Measurements from ENCODE around the gene WDR55.
"Not testable (repeated sequence)": the region's sequence is repeated elsewhere in the genome, so short reads cannot be mapped to it uniquely, and the experiment has no call there.

WDR55 gene

DNA sequence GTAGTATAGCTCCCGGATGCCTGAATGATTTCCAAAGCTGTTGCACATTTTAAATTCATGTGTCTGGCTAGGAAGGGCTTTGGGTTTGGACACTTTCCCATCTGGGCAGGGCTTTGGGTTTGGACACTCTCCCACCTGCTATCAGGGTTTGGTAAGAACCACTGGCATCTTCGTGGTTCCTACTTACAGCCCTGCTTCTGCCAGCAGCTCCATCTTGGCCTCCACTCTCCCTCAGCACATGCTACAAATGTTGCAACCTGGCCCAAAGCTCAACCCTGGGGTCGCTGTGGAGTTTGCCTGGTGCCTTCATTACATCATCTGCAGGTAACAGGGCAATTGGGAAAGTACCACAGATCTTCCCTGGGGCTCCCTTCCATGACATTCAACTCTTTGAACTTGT lies 22.0 kb upstream of the WDR55 start:
- no peak for DNase-seq (ENCODE audit: low read depth, low spot score)
- H3K4me3 ChIP-seq (ENCODE audit: low read depth, low read length), result no peak overlapping the region
- TF ChIP-seq, protein P1, sequence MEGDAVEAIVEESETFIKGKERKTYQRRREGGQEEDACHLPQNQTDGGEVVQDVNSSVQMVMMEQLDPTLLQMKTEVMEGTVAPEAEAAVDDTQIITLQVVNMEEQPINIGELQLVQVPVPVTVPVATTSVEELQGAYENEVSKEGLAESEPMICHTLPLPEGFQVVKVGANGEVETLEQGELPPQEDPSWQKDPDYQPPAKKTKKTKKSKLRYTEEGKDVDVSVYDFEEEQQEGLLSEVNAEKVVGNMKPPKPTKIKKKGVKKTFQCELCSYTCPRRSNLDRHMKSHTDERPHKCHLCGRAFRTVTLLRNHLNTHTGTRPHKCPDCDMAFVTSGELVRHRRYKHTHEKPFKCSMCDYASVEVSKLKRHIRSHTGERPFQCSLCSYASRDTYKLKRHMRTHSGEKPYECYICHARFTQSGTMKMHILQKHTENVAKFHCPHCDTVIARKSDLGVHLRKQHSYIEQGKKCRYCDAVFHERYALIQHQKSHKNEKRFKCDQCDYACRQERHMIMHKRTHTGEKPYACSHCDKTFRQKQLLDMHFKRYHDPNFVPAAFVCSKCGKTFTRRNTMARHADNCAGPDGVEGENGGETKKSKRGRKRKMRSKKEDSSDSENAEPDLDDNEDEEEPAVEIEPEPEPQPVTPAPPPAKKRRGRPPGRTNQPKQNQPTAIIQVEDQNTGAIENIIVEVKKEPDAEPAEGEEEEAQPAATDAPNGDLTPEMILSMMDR (IDR thresholded peaks at IDR 0.05; ENCODE audit: insufficient read depth, low read length, missing control alignments), result no peak
- POLR2A ChIA-PET, result interaction anchor here (1.8 kb wide), 1 partner anchor 77 kb away, joined by 3 read pairs; no protein-coding TSS in a partner anchor
- CTCF ChIA-PET, result interaction anchor here (0.7 to 3.2 kb wide), 4 partner anchors 96 to 291 kb away, joined by 3 to 12 read pairs (median 4); partner anchors contain the start of gene EIF4EBP3

DNA sequence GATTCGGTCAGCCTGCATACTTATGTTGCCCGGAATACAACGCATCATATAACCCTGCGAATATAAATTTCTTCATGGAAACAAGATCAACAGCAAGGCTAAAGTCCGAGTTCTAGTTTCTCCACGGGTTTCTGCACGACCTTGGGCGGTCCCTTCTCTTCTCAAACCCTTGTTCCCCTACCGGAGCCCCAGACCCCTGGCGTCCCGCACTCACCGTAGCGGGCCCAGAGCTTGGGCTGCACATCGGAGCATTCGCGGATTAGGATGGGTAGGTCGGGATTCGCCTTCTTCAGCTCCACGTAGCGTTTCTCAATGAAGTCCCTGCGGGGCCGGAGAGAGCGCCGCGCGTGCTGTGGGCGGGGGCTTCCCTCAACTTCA lies 17.7 kb upstream of the WDR55 start:
- ChIA-PET CTCF (interaction anchor here (0.8 to 2.6 kb wide), 8 partner anchors 8 to 284 kb away, joined by 3 to 14 read pairs (median 4); partner anchors contain the start of genes EIF4EBP3 and TMCO6), POLR2A (interaction anchor here (0.7 to 2.4 kb wide), 14 partner anchors 9 to 99 kb away, joined by 3 to 24 read pairs (median 4); partner anchors contain the start of genes EIF4EBP3, HARS1, HARS2 and SRA1)
- H3K4me3 ChIP-seq (ENCODE audit: low read depth, low read length), result peak overlapping the region; percentile 95
- DNase-seq (ENCODE audit: low read depth, low spot score), result no peak
- TF ChIP-seq, protein P1 (IDR thresholded peaks at IDR 0.05; ENCODE audit: insufficient read depth, low read length, missing control alignments), result no peak

DNA sequence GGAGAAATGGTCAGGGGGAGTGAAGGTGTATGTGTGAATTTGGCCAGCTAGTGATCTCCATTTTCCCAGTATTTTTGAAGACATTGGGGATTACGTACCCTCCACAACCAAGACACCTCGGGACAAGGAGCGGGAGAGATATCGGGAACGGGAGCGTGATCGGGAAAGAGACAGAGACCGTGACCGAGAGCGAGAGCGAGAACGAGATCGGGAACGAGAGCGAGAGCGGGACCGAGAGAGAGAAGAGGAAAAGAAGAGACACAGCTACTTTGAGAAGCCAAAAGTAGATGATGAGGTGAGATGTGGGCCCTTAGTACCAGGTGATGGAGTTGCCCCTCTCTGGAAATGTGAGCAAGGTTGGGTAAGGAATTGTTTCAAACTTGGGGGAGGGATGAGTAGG lies 5.8 kb upstream of the WDR55 start:
- no peak overlapping the region for H3K4me3 ChIP-seq (ENCODE audit: low read depth, low read length)
- ChIA-PET POLR2A (interaction anchor here (0.9 kb wide), 1 partner anchor 11 kb away, joined by 5 read pairs; the partner anchor contains the start of genes IK and NDUFA2), CTCF (no interaction called here)
- DNase-seq (ENCODE audit: low read depth, low spot score), result no peak
- TF ChIP-seq, protein P1 (IDR thresholded peaks at IDR 0.05; ENCODE audit: insufficient read depth, low read length, missing control alignments), result no peak

DNA sequence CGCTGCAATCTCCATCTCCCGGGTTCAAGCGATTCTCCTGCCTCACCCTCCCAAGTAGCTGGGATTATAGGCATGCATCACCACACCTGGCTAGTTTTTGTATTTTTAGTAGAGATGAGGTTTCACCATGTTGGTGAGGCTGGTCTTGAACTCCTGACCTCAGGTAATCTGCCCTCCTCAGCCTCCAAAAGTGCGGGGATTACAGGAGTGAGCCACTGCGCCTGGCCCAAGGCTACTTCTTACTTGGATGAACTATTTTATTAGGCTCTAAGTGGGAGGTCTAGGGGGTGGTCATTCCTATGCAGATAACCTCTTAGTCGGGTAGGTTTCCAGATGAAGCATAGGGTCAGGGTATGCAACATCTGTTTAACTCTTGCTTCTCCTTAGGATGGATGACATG lies 4.3 kb upstream of the WDR55 start:
- H3K4me3 ChIP-seq (ENCODE audit: low read depth, low read length); DNase-seq (ENCODE audit: low read depth, low spot score); POLR2A ChIA-PET: not testable (repeated sequence)
- CTCF ChIA-PET, result interaction anchor here (1.1 kb wide), 1 partner anchor 14 kb away, joined by 3 read pairs; no protein-coding TSS in a partner anchor

DNA sequence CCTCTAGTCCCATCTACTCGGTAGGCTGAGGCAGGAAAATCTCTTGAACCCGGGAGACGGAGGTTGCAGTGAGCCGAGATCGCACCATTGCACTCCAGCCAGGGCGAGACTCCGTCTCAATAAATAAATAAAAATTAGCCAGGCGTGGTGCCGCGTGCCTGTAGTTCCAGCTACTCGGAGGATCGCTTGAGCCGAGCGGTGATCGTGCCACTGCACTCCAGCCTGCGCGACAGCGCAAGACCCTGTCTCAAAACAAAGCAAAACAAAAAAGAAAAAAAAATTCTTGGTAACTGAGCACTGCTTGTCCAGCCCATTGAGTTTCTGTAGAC lies 710 bp upstream of the WDR55 start:
- DNase-seq (ENCODE audit: low read depth, low spot score), result no peak
- H3K4me3 ChIP-seq (ENCODE audit: low read depth, low read length), result peak overlapping the region; percentile 96
- POLR2A ChIA-PET, result interaction anchor here (0.5 to 3.5 kb wide), 7 partner anchors 17 to 117 kb away, joined by 3 to 18 read pairs (median 5); partner anchors contain the start of genes APBB3, EIF4EBP3, IK and NDUFA2
- TF ChIP-seq, protein P1 (IDR thresholded peaks at IDR 0.05; ENCODE audit: insufficient read depth, low read length, missing control alignments), result no peak
- CTCF ChIA-PET, result interaction anchor here (1.8 kb wide), 1 partner anchor 16 kb away, joined by 4 read pairs; the partner anchor contains the start of genes IK and NDUFA2

DNA sequence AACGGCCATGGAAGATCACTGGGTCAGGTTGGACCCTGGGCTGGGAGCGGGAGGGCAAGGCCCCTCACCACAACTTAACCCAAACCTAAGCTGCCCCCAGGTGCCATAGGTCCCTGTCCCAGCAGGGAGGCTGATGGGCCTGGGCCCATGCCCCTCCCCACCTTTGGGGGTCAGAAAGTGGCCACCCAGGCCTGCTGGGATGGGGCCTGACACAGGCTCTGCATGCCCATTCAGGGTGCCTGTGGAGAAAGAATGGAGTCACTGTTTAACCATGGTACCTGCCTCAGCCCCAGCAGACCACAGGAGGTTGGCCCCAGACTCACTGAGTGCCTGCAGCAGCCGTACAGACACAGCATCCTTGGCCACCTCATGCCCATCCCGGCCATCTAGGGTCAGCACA lies 6.3 kb downstream of the WDR55 start:
- H3K4me3 ChIP-seq (ENCODE audit: low read depth, low read length); DNase-seq (ENCODE audit: low read depth, low spot score); POLR2A ChIA-PET: not testable (repeated sequence)
- CTCF ChIA-PET, result interaction anchor here (1.0 kb wide), 1 partner anchor 11 kb away, joined by 3 read pairs; no protein-coding TSS in a partner anchor

DNA sequence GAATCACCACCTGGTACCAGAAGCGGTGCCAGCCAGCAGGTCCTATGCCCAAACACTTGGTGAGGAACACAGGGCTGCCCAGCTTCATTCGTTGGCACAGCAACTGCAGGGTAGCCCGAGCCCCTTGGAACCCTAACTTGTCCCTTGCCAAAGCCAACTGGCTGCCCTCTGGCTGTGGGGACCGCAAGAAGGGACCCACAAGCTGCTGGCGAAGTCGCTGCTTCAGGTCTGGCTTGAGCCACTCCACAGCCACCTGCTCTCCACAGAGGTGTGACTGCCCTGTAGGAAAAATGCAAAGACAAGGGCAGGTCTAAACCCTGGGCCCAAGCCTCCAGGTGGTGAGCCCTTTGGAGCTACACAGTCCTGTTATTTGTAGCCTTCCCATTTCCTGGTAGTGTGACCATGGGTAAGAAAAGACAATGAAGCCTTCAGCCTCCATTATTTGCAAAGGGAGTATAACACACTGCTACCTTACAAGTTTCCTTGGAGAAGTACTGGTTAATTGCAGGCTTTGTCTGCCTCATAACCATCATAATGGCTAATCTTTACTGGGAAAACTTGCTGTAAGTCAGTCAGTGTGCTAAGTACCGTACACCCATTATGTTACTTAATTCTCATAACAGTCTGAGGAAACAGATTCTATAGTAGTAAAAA lies 6.9 kb downstream of the WDR55 start:
- no peak overlapping the region for H3K4me3 ChIP-seq (ENCODE audit: low read depth, low read length)
- TF ChIP-seq, protein P1 (IDR thresholded peaks at IDR 0.05; ENCODE audit: insufficient read depth, low read length, missing control alignments), result no peak
- CTCF ChIA-PET, result interaction anchor here (1.0 kb wide), 1 partner anchor 10 kb away, joined by 3 read pairs; no protein-coding TSS in a partner anchor
- POLR2A ChIA-PET, result interaction anchor here (1.0 to 1.1 kb wide), 2 partner anchors 19 to 124 kb away, joined by 3 to 4 read pairs; partner anchors contain the start of gene EIF4EBP3
- no peak for DNase-seq (ENCODE audit: low read depth, low spot score)

All from AG04449 (cell line).